ENCODE results near the gene FIBP.
A peak's percentile ranks its signal among the peaks of the same experiment; 100 is the strongest.
"Not testable (repeated sequence)": the region's sequence is repeated elsewhere in the genome, so short reads cannot be mapped to it uniquely, and the experiment has no call there.

FIBP gene

GRCh38 chr11:65857853-65858680, 30.2 kb downstream of the FIBP start, which contains the start of gene CFL1:
TSS of gene CFL1 (minus strand) at chr11:65858180. CDS start at chr11:65858099, 81 bp downstream.
- DNase-seq, result peak; percentile 95 to 97

GRCh38 chr11:65857500-65857852, 30.8 kb downstream of the FIBP start:
- DNase-seq, result peak in 1 of 2 experiments; percentile 57

DNA sequence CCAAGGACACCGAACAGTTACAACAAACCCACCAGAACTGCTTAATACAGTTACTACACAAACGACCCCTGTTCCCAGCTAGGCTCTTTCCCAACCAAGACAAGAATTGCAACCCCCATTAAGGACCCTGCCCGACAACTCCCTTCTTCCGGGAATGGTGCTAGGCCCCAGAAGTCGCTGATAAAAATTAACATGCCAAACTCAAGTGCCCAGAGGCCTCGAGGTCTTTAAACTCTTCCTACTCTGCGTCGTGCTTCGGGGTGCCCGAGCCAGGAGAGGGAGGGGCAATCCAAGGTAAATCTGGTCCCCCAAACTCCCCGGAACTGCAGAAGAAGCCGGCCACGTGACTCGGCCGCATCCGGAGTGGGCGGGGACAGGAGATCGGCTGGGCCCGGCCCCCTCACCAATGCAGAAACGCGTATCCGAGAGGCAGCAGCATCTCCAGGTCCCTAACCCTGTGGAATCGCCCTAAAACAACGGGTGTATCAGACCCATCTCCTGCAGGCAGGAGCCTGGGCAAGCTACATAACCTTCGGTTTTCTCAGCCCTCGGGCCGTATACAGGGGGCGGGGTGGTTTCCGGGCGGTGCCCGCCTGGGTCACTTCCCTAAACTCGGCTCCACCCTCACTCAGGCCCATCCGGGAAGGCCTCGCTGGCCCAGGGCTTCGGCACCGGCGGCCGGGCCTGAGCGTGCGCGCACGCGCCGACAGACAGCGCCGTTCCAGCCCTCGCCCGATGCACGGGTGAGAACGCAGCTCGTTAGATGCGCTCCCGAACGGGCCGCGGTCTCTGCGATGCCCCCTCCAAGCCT, 31.4 kb downstream of the FIBP start:
- peak; percentile 76 to 81 for DNase-seq

GRCh38 chr11:65855927-65856363, 32.3 kb downstream of the FIBP start:
- no peak for DNase-seq

DNA sequence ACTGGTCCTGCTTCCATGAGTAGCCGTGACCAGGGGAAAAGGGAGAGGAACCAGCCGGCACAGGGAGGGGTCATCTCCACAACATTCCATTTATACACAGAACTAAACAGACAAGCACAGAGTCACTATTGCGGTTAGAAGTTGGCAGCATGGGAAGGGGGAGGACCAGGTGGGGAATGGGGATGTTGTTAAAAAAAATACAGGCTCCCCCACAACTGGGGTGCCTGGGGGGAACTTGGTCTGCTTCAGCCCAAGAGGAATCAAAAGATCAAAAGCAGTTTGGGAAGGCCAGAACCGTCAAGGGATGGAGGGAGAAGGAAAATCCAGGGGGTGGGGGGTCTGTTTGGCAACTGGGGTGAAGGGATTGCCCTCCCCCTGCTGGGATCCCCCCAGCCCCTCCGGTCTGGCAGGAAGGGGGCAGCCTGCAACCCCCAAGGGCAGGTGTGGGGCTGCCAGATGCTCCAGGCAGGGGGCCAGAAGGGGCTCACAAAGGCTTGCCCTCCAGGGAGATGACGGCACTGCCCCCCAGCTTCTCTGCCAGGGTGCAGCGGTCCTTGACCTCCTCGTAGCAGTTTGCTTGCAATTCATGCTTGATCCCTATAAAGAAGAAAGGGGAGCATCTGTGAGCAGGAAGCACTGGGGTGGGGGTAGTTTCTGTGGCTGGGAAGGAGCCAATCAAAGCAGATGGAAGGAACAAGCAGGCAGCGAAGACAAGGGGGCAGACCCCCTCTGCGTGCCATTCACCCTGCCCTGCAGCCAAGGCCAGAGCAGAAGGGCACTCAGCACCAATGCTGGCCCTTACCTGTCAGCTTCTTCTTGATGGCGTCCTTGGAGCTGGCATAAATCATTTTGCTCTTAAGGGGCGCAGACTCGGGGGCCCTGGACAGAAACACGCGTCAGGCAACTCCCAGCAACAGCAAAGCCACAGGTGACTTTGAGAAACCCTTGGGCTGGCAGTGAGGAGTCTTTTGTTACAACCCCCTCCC, 33.1 kb downstream of the FIBP start:
- DNase-seq, result no peak

DNA sequence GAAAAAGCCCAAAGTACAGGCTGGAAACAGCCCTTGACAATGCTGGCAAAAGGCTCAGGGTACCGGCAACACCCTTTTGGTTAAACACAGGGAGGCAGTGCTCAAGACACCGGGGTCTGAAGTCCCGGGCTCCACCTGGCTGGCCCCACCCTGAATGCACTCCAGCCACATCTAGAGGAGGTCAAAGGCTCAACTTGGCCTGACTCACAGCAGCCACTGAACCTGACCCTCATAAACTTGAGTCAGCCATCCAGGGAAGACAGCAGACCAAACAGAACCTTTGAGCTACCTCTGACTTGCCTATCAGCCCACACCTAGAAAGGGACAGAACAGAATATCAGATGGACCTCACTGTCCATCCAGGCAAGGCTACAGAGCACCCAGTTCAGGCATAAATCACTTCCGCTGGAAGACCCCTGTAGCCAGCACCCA, 34.1 kb downstream of the FIBP start:
- no peak for DNase-seq

- DNase-seq, result no peak
These were observed 34.9 kb downstream of the FIBP start for GRCh38 chr11:65853246-65853979.

GRCh38 chr11:65852508-65853245, 35.6 kb downstream of the FIBP start:
- DNase-seq, result no peak

GRCh38 chr11:65851811-65852507, 36.3 kb downstream of the FIBP start:
- no peak for DNase-seq

DNA sequence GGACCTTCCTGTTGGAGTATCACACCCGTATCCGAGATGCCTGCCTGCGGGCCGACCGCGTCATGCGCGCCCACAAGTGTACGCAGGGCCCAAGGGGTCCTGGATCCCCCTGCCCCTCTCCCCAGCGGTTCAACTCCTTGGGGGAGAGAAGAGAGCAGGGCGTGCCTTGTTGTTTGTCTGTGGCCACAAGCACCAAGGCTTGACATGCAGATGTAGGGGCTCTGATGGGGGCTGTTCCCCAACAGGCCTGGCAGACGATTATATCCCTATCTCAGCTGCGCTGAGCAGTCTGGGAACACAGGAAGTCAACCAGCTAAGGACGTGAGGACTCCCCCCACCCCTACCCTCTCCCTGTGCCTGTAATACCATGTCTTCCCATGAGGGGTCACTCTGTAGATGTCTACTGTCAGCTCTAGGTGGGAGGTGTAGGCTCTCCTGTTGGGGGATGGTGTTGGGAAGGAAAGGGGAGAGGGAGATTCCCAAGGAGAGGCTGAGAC, 37.1 kb downstream of the FIBP start:
- no peak for DNase-seq

DNA sequence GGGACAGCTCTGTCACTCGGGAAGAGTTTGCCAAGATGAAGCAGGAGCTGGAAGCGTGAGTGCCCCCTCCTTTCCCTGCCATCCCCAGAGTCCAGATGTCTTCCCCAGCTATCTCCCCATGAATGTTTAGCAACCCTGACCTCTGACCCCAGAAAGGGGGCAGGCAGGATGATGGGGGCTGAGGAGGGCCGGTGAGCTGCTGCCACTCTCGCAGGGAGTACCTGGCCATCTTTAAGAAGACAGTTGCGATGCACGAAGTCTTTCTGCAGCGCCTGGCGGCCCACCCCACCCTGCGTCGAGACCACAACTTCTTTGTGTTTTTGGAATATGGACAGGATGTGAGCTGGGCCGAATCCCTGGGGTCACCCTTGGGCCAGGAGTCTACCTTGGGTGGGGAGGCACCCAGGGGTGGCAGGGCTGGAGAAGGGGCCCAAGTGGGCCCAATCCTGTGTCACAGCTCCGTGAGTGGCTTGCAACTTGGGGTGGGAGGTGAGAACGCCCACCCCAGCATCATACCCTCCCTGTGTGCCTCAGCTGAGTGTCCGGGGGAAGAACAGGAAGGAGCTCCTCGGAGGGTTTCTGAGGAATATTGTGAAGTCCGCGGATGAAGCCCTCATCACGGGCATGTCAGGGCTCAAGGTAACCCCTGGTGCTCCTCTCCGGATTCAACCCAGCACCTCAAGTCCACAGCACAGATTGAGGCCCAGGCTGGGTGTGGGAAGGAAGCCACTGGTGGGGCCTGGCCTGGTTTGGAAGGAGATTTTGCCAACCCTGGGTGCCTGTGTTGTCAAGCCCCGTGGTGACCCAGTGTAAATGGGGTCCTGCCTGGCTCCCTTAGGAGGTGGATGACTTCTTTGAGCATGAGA, 37.8 kb downstream of the FIBP start:
- DNase-seq, result no peak

DNA sequence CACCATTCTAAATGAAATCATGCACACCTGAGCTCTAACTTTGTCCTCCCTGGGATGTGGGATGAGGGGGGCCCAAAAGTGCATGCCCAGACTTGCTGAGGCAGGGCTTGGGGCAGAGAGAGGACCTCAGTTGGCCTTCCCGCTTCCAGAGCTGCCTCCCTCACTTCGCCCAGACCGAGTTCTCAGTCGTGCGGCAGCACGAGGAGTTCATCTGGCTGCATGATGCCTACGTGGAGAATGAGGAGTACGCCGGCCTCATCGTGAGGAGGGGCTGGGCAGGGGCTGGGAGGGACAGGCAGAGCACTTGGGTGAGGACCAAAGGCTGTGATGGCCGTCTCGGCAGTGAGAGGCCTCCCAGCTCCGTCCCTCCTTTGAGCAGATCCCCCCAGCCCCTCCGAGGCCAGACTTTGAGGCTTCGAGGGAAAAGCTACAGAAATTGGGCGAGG, 38.5 kb downstream of the FIBP start:
- DNase-seq, result no peak

- no peak for DNase-seq
These were observed 38.9 kb downstream of the FIBP start for GRCh38 chr11:65849366-65849765.

GRCh38 chr11:65848693-65849092, 39.6 kb downstream of the FIBP start:
- DNase-seq, result not testable (repeated sequence)

DNA sequence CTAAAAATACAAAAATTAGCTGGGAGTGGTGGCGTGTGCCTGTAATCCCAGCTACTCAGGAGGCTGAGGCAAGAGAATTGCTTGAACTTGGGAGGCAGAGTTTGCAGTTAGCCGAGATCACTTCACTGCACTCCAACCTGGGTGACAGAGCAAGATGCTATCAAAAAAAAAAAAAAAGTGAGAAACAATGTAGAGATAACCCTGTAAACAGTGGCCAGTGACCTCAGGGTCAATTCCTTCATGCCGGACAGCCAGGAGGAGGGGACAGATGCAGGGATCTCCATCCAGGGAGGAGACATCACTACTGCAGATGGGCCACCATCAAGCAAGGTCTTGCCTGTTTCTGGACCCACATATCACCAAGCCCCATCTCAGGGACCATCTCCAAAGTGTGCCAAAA, 40.5 kb downstream of the FIBP start:
- no peak for DNase-seq

- no peak for DNase-seq
These were observed 43.9 kb downstream of the FIBP start for GRCh38 chr11:65844231-65844872.

DNA sequence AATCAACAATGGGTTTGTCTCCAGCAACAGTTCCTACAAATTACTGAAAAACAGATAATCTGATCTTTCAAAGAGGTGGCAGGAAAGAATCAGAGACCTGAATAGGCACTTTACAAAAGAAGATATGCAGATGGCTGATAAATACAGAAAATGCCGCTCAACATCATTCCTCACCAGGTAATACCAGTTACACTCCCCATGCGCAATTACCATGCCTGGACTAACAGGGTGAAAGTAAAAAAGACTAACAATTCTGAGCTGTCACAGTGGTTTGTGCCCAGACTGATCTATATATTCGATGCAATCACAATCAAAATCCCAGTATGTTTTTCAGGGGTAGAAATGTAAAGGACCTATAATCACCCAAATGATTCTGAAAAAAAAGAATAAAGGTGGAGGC, 44.5 kb downstream of the FIBP start:
- DNase-seq, result no peak

DNA sequence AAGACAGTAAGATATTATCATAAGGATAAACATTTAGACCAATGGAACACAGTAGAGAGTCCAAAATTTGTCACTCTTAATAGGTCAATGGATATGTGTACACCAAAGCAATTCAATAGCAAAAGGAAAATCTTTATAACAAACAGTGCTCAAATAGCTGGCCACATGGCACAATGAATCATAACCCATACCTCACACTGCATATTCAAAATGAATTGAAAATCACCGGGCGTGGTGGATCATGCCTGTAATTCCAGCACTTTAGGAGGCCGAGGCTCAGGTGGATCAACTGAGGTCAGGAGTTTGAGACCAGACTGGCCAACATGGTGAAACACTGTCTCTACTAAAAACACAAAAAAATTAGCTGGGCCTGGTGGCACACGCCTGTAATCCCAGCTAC, 46.1 kb downstream of the FIBP start:
- DNase-seq, result no peak

GRCh38 chr11:65834202-65834601, 54.1 kb downstream of the FIBP start:
- DNase-seq, result no peak

Data from stimulated activated CD4-positive, alpha-beta T cell treated with anti-CD3 and anti-CD28 coated beads, Interleukin-4, amount 100 ng/mL, for 4 hours (primary cell).